Femur (tissue), 1 donor: Measurements from ENCODE around the gene ESRRB.

Source experiments
- DNase-seq: peaks from one replicate; pipeline ENCODE4 v3.0.0-alpha.2; 2017

ESRRB gene

GRCh38 chr14:76407449-76408150, 31.7 kb downstream of the ESRRB start:
- no peak for DNase-seq

- no peak for DNase-seq
Observed at GRCh38 chr14:76408877-76409276, 32.9 kb downstream of the ESRRB start.

- no peak for DNase-seq
Observed at GRCh38 chr14:76412501-76412900, 36.6 kb downstream of the ESRRB start.

- DNase-seq: no peak
Observed at GRCh38 chr14:76413106-76413961, 37.4 kb downstream of the ESRRB start.

GRCh38 chr14:76413962-76414600, 38.1 kb downstream of the ESRRB start:
- no peak for DNase-seq

- DNase-seq: no peak
Observed at GRCh38 chr14:76419399-76419798, 43.5 kb downstream of the ESRRB start.

- no peak for DNase-seq
Observed at GRCh38 chr14:76420827-76421226, 44.9 kb downstream of the ESRRB start.

- DNase-seq: no peak
Observed at GRCh38 chr14:76421662-76422061, 45.7 kb downstream of the ESRRB start.

GRCh38 chr14:76422662-76423061, 46.7 kb downstream of the ESRRB start:
- no peak for DNase-seq

GRCh38 chr14:76423534-76423933, 47.6 kb downstream of the ESRRB start:
- DNase-seq: no peak

GRCh38 chr14:76424359-76424758, 48.4 kb downstream of the ESRRB start:
- DNase-seq: no peak

GRCh38 chr14:76426161-76426696, 50.3 kb downstream of the ESRRB start:
- no peak for DNase-seq

- DNase-seq: no peak
Observed at GRCh38 chr14:76428611-76429010, 52.7 kb downstream of the ESRRB start.

- no peak for DNase-seq
Observed at GRCh38 chr14:76430017-76430416, 54.1 kb downstream of the ESRRB start.

- no peak for DNase-seq
Observed at GRCh38 chr14:76430475-76430980, 54.6 kb downstream of the ESRRB start.

- no peak for DNase-seq
Observed at GRCh38 chr14:76431538-76431937, 55.6 kb downstream of the ESRRB start.

GRCh38 chr14:76432827-76433752, 57.2 kb downstream of the ESRRB start:
- DNase-seq: no peak

- DNase-seq: no peak
Observed at GRCh38 chr14:76434220-76434619, 58.3 kb downstream of the ESRRB start.

GRCh38 chr14:76439237-76439775, 63.4 kb downstream of the ESRRB start:
- DNase-seq: no peak

GRCh38 chr14:76446486-76446885, 70.5 kb downstream of the ESRRB start:
- no peak for DNase-seq

GRCh38 chr14:76446921-76447320, 71.0 kb downstream of the ESRRB start:
- no peak for DNase-seq

GRCh38 chr14:76450476-76450875, 74.5 kb downstream of the ESRRB start:
- no peak for DNase-seq
